NCI-H2171 treated with DMSO at 0.1 percent for 48 hours (cell line): Measurements from ENCODE around the gene GDF11.

Experiments used
- DNase-seq: peaks from one replicate; lab custom pipeline; 2025; lab: John Stamatoyannopoulos, UW

Gene GDF11

DNA sequence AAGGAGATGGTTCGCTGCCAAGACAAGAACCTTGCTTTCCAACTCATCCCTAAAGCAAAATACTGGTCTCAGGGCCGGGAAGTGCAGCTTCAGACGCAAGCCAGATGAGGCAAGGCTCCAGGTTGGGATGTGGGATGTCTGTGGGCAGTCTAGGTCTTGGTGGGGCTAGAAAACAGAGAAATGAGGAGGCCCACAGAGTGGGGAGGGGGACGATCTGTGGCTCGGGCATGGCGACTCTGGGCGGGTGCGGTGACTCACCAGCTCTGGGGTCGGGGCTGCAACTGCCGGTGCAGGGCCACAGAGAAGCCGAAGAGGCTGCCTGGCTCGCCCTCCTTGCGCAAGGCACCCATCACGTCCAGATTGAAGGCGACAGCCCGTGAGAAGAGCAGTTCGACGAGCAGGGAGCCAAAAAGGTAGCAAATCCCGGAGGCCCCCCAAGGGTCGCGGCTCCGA is 35.7 kb upstream of the GDF11 start:
- DNase-seq: no peak

DNA sequence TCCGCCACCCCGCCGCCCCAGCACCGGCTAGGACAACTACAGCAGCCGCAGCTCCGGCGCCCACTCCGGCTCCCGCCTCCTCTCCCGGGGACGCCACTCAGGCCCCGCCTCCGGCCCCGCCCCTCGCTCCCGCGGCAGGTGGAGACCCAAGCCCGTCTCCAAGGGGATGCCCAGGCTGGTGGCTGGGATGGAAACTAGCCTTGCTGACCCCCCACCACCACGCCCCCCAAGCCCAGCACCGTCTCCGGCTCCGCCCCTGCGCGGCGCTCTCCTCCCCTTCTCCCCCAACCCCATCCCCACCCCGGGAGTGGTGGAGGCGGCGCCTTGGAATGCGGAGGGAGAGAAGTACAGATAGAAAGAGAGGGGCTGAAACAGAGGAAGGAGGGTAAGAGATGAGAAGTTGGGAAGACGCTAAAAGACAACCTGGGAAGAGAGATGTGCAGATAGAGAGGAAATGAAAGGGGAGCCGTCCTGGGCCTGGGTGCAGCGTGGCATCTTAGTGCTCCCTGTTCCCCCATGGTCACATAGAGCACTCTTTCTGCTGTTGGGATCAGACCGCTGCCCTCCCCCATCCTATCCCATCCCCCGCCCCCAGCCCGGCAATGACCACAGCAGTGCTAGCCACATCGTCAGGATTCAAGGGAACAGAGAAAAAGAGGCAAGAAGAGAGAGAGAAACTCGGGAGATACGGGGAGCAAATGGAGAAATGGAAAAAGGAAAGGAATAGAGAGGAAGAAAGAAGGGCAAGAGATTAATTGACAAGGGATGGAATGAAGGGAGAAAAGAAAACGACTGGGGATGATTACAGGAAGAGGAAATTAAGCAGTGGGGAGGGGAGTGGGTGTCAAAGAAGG is 34.9 kb upstream of the GDF11 start, which contains the start of gene ITGA7:
Gene ITGA7, minus strand, starts transcription at position 64 of the 854 bp plus-strand sequence. CDS start 222 bp downstream, outside the sequence.
- peak; percentile 65 for DNase-seq

DNA sequence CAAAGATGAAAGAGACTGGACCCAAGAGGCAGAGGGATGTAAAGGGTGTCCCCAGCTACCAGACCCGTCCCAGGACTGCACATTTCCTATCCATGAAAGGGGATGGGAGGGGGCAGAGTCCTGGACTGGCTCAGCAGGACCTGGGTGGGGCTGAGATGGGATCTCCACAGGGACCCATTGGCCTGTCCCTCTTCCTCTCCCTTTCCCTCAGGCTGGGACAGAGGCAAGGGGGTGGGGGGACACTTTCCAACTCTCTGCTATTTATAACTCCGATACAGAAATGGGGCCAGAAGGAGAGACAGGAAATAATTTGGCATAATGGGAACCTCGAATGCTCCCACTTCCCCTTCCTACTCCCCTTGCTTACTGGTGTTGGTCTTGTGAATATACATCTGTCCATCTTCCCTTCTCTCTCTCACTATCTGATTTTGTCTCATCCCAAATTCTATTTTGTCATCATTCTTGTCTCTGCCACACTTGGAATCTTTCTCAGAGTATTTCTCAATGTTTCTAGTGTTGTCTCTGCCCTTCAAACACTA is 34.2 kb upstream of the GDF11 start:
- DNase-seq: no peak

DNA sequence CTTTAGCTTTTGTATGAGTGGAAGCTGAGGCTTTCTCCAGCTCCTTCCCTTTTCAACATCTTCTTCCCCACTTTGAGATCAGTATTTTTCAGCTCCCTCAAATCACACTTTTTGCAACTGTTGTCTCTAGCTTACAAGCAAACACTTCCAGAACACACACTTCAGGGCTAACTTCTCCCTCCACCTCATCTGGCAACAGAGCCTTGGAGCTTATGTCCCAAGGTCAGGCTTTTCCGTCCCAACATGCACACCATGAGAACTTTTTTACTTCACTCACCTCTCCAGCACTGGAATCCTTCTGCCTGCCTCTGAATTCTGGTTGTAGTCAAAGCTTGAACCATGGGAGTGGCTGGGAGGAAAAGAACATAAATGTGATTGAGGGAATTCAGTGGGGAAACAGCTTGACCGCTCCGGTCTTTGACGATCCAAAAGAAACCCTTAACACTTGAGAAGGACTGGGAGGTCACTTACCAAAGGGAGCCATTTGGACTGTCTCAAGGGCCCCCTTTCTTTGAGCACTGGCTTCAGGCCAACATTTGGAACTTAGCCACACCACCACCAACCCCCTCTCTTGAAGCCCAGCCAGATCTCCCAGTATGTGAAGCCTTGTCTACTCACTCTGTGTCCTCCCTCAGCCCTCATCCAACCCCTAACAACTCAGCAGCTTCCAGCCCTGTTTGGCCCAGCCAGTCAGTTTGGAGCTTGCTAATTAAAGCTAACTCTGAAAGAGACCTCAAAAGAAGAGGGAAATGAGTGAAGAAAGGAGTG is 31.0 kb upstream of the GDF11 start:
- no peak for DNase-seq

DNA sequence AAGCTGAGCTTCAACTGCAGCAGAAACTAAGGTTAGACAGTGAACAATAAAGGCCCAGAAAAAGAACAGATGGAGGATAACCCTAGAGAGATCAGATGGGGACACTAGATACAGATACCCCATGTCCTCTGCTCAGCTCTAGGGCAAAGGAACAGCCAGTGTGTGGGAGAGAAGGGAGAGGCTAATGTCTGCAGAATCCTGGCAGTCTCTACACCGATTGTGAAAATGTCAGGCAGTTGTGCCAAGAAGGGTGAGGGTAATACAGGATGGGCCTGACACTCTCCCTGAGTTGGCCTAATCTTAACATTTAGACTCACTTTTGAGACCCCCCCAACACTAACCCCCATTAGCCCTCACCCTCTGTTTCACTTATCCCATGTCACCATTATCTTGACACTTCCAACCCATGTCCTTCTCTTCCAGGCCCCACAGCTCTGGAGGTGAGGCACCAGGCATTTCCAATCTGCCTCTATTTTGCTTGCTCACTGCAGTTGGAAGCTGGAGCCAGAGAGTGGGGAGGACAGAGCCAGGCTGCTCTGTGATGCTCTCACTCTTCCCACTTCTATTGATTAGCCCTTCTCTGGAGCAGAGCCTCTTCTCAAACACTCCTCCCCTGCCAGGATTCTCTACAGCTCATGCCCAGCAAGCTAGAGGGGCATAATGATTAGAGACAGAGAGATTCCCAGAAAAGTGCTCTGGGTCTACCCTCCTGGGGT is 30.1 kb upstream of the GDF11 start:
- DNase-seq: no peak

DNA sequence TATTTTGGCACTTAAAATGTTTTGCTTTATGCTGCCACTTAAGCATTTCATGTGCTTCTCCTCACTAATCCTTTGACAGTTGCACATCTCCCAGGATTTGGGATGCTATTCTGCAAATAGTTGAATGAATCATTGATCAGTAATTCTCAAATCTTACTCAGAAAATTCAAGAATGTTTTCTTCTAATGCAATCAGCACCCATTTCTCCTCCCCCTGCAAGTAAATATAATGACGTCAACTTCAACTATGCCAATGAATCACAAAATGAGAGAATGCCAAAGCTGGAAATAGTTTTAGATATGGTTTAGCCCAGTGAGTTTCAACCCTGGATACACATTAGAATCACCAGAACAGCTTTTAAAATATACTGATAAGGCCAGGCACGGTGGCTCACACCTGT is 29.2 kb upstream of the GDF11 start:
- no peak for DNase-seq

DNA sequence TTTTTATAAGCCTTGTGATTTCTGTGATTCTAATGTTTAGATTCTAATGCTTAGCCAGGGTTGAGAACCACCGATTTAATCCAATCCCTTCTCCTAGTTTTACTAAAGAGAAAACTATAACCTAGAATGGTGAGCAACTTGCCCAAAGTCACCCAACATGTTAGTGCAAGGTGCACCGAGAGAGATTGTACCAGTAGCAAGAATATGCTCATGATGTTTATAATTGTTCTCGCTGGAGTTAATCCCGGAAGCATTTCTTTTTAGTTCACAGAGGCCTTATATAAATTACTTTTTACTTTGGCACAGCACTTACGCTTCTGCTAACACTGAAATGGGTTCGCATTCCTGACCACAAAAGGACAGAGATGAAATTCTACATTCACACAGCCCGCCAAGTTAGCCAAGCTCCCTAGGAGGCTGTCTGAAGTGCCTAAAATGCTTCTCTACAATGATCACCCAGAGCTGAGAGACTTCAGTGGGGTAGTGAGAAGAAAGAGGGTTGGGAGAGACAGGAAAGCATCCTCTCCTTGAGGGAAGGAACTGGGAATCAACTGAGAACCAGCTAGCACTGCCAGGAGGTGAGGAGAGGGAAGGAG is 27.7 kb upstream of the GDF11 start:
- no peak for DNase-seq

DNA sequence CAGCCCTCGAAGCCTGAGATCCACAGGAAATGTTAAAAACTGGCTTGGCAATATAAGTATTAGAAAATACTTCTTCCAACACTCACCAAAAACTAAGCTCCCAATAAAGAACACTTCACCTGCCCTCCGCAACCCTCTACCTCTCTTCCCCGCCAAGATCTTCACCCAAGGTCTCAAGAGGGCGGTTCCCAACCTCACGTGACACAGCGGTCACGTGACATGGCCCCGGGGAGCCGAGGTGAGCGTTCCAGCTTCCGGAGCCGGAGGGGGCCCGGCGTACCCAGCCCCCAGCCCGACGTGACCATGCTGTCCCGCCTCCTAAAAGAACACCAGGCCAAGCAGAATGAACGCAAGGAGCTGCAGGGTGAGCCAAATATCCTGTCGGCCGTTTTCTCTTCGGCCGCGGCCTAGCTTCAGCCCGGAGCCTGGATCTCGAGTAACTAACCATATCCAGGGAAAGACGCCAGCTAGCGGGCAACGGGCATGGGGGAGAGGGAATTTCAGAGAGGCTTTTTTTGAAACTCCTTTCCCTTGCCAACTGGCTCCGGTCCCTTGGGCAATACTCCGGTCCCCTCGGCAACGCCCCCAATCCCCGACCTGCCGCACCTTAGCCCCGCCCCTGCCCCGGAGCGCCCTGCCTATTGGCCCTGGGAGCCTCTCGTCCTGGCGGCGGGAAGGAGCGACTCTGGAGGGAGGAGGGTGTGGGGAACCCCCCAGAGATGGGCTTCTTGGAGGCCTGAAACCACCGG is 26.9 kb upstream of the GDF11 start, which contains the start of gene BLOC1S1:
Gene BLOC1S1, plus strand, starts transcription at position 214 of the 749 bp plus-strand sequence. Its CDS starts 6 bp downstream, at position 220.
- peak; percentile 95 for DNase-seq

DNA sequence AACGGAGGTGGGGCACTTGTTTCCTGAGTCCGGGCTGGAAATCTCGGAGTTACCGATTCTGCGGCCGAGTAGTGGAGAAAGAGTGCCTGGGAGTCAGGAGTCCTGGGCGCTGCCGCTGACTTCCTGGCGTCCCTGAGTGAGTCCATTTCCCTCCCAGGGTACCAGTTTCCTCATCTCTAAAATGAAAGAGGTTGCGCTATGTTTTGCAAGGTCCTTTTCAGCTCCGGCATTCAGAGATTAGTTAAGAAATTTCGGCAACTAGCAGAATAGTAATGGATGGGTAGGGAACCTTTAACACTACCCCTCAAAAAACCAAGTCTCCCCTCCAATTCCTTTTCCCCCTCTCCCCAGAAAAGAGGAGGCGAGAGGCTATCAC is 26.4 kb upstream of the GDF11 start:
- no peak for DNase-seq

DNA sequence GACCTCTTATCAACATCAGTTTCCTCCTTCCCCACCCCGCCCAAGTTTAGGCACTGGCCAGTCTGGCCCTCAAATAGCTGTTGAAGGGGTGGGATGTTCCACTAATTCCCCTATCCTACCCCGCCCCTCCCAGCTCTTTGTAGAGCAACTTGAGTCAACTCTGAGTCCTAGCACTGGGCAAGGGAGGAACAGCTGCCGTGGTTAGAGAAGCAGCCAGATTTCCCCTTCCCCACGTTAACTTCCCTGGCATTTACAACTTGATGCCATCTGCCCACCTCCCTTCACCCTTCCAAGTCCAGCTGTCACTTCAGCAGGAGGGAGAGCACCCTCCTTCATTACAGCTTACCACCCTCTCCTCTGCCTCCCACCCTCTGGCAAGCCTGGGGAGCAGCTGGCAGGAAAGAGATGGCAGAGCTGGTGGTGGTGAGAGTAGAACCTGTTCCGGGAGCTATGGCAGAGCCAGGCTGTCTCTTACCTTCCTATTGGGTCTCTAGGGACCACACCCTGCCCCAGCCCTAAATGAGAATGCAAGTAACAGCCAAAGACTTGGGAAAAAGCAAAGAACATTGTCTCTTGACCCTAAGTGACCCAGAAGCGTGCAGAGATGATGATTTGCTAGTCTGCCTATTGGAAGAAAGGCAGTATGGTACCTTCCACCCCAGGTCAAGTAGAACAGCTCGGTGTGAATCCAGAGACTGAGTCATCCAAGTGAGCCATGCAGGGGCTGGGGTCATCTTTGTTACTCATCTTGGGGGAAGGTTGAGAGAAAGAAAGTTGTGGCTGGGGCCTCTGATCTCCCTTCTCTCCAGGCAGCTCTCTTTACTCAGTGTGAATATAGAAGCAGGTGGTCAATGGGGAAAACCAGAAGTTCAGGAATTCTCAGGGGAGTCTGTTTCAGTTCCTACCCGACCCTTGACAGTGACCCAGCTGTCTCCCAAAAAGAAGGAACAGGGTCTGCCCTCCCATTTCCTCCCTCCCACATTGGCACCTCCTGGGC is 25.6 kb upstream of the GDF11 start:
- peak; percentile 98 for DNase-seq

DNA sequence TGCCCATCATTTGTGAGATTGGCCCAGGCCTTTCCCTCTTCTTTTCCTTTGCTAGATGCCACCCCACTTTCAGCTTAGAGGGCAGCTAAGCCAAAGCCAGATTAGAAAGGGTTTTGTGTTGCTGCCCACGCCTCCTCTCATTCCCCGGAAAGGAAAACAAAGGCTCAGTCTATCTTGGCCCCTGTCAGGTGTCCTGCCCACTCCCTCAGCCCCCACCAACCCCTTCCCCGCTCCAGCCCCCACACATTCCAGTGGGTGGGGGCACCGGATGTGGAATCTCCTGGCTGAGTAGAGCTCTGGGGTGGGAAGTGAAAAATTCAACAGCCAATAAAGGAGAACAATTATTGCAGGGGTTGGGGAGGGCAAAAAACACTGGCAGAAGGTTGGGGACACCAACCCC is 24.9 kb upstream of the GDF11 start:
- peak; percentile 26 for DNase-seq

DNA sequence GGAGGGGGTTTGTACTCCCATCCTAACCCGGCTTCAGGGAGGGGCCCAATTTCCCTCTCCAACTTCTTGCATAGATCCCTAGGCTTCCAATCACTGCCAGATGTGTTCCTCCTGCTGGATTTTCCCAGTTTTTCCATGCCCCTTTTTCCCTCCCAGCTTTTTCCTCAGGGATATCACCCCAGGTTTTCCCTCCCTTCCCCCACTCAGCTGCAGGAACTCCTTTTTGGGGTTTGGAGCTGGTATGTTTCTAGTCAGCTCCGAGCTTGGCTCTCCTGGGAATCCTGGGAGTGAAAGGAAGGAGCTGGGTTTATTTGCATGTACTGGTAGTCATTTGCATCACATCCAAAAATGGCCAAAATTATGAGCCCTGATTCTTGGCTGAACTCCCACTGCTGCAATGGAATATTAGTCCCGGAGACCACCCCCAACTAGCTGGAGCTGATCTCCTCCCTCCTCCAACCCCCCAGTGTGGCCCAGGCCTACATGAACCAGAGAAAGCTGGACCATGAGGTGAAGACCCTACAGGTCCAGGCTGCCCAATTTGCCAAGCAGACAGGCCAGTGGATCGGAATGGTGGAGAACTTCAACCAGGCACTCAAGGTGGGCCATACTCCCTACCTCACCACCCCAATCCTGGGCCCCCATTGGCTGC is 24.2 kb upstream of the GDF11 start:
- no peak for DNase-seq

DNA sequence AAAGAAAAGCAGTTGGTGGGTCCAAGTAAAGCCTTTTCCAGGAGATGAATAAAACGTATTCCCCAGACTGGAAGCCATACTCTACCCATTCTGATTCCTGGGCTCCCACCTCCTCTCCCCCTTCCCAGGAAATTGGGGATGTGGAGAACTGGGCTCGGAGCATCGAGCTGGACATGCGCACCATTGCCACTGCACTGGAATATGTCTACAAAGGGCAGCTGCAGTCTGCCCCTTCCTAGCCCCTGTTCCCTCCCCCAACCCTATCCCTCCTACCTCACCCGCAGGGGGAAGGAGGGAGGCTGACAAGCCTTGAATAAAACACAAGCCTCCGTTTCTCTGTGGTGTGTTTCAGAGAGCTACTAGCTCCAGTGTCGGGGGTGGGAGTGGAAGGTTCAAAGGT is 23.6 kb upstream of the GDF11 start:
- DNase-seq: no peak

DNA sequence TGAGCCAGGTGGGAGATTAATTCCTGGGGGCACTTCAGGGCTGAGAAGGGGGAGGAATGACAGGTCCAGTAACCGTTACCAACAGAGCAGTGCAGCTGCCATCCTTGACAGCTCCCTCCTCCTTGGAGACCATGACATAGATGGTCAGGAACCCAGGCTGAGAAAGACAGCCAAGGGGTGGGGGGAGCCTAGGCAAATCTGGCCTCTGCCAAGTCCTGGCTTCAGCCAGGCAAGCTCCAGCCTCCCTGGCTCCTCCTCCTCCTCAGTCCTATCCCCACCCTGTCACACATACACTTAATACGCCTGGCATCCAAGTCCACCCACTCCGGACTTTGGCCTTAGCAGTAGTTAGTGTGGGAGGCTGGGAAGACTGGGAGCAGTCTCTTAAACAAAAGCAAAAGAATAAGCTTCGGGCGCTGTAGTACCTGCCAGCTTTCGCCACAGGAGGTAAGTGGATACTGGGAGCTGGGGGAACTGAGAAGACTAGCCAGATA is 22.8 kb upstream of the GDF11 start, which contains the start of gene RDH5:
Gene RDH5, plus strand, starts transcription at position 323 of the 494 bp plus-strand sequence. CDS start 792 bp downstream, outside the sequence.
- no peak for DNase-seq

DNA sequence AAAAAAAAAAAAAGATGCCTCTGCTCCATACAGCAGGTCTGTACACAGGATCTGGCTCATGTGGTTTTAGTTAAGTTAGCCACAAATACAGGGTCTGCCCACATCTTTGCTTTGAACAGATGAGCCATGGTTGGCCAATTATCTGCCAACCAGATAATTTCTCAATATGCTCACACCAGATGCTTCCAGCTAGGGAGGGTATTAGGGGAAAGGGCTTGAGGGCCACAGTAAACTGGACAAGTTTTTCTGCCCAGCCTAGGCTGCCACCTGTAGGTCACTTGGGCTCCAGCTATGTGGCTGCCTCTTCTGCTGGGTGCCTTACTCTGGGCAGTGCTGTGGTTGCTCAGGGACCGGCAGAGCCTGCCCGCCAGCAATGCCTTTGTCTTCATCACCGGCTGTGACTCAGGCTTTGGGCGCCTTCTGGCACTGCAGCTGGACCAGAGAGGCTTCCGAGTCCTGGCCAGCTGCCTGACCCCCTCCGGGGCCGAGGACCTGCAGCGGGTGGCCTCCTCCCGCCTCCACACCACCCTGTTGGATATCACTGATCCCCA is 22.0 kb upstream of the GDF11 start:
- peak; percentile 60 for DNase-seq

DNA sequence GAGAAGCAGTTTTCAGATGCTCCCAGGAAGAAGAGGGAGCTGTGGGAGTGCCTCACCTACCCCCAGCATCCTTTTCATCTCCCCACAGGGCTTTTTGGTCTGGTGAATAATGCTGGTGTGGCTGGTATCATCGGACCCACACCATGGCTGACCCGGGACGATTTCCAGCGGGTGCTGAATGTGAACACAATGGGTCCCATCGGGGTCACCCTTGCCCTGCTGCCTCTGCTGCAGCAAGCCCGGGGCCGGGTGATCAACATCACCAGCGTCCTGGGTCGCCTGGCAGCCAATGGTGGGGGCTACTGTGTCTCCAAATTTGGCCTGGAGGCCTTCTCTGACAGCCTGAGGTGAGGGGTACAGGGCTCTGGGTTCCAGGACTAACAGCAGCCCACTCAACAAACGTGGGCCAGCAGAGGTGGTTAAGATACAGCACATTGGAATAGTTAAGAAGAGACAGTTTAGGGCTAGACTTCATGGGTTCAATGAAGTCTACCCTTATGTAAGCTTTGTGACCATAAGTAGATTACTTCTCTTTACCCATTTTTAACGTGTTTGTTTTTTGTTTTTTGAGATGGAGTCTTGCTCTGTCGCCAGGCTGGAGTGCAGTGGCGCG is 21.2 kb upstream of the GDF11 start:
- no peak for DNase-seq

DNA sequence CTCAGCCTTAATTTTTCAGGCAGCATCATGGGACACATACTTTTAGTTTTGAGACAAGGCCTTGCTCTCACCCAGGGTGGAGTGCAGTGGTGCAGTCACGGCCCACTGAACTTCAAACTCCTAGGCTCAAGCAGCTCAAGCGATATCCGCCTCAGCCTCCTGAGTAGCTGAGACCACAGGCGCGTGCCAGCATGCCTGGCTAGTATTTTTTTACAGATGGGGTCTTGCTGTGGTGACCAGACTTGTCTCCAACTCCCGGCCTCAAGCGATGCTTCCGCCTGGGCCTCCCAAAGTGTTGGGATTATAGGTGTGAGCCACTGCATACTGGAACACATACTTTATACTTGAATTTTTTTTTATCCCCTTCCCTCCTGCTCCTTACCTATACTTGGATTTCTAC is 20.0 kb upstream of the GDF11 start:
- DNase-seq: no peak
